Endothelial cell (in vitro differentiated cells): ENCODE data around the gene DLGAP5. TPM values are rescaled to one million over a fixed set of nuclear protein-coding genes. Genes with fewer than 3 reads are reported as not detected.

Experiments used
- DNase-seq: peaks from one replicate; pipeline ENCODE4 v3.0.0; 2021; ENCODE audit warnings: low spot score
- H3K27ac Mint-ChIP-seq: one replicate; pipeline ENCODE4 v1.8.0; 2021; ENCODE audit warnings: mixed read lengths, inconsistent platforms; ENCODE audit not compliant: unreplicated experiment
- H3K27me3 Mint-ChIP-seq: one replicate; pipeline ENCODE4 v1.8.0; 2021; ENCODE audit warnings: mild to moderate bottlenecking, moderate library complexity, mixed read lengths, inconsistent platforms; ENCODE audit not compliant: unreplicated experiment
- H3K36me3 Mint-ChIP-seq: one replicate; pipeline ENCODE4 v1.8.0; 2021; ENCODE audit warnings: mild to moderate bottlenecking, low read depth, mixed read lengths, inconsistent platforms; ENCODE audit not compliant: unreplicated experiment
- H3K4me1 Mint-ChIP-seq: one replicate; pipeline ENCODE4 v1.8.0; 2021; ENCODE audit warnings: mild to moderate bottlenecking, mixed read lengths, inconsistent platforms; ENCODE audit not compliant: unreplicated experiment
- H3K4me3 Mint-ChIP-seq: one replicate; pipeline ENCODE4 v1.8.0; 2021; ENCODE audit warnings: mild to moderate bottlenecking, mixed read lengths, inconsistent platforms; ENCODE audit not compliant: unreplicated experiment
- H3K9me3 Mint-ChIP-seq: one replicate; pipeline ENCODE4 v1.8.0; 2021; ENCODE audit warnings: mixed read lengths, inconsistent platforms; ENCODE audit not compliant: unreplicated experiment
- CTCF ChIP-seq: fragments of 200-600 bp; sonication (generic); IDR thresholded peaks from one replicate; pipeline ENCODE4 v1.5.0; 2021; ENCODE audit warnings: antibody characterized with exemption; ENCODE audit not compliant: unreplicated experiment
- total RNA-seq: library from RNA; stranded (reverse); fragmentation: NEBNext Ultra II Directional; extraction: Animal tissue kit (Norgen Biotek cat#: 25700); gene quantifications from one replicate; pipeline ENCODE4 v1.2.1, GENCODE V29; 2021; ENCODE audit not compliant: unreplicated experiment

The DLGAP5 gene
- total RNA-seq, 1 donor from 2014 or later = 12.8 TPM

GRCh38 chr14:55128386-55129085 lies 62.8 kb downstream of the DLGAP5 start:
- Mint-ChIP-seq H3K9me3 (no peaks in the 10 kb centered on the region), H3K27me3 (peaks cover 10% of the 10 kb centered on the region), H3K36me3 (no peaks in the 10 kb centered on the region), H3K4me3 (peak overlapping the region; percentile 74), H3K4me1 (no peaks in the 10 kb centered on the region), H3K27ac (no peak overlapping the region)
- DNase-seq = no peak
- TF ChIP-seq CTCF = no peak

GRCh38 chr14:55127460-55127951 lies 63.9 kb downstream of the DLGAP5 start:
- no peak overlapping the region for H3K27ac Mint-ChIP-seq
- no peak for DNase-seq
- H3K36me3 Mint-ChIP-seq = no peaks in the 10 kb centered on the region
- H3K27me3 Mint-ChIP-seq = peaks cover 10% of the 10 kb centered on the region
- TF ChIP-seq CTCF = no peak
- H3K4me3 Mint-ChIP-seq = no peak overlapping the region
- no peaks in the 10 kb centered on the region for H3K9me3 Mint-ChIP-seq
- no peaks in the 10 kb centered on the region for H3K4me1 Mint-ChIP-seq

DNA sequence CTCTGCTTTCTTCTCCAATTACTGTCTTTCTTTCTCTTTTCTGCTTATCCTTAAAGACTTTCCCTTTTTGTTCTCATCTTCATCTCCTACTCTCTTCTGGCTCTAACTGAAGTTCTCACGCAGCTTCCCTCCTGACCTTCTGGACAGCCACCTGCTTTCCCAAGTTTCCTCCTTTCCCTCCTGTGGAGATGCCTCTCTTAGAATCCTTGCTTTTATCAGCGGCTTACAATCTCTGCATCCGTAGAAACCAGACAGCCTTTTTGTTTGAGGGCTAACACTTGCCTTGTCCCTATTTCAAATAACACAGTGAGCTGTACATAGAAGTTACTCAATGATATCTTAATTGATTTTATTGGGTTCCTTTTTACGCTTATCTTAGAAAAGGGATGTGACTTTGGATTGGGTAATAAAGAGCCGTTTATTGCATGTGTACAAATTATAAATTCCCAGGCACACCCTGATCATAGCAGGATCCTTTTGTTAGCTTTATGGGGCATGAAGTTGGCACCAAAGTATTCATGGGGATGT lies 64.4 kb downstream of the DLGAP5 start:
- Mint-ChIP-seq H3K4me1 (no peaks in the 10 kb centered on the region), H3K36me3 (no peaks in the 10 kb centered on the region), H3K4me3 (no peak overlapping the region), H3K27me3 (peaks cover 10% of the 10 kb centered on the region), H3K9me3 (no peaks in the 10 kb centered on the region), H3K27ac (no peak overlapping the region)
- DNase-seq = no peak
- no peak for TF ChIP-seq CTCF

DNA sequence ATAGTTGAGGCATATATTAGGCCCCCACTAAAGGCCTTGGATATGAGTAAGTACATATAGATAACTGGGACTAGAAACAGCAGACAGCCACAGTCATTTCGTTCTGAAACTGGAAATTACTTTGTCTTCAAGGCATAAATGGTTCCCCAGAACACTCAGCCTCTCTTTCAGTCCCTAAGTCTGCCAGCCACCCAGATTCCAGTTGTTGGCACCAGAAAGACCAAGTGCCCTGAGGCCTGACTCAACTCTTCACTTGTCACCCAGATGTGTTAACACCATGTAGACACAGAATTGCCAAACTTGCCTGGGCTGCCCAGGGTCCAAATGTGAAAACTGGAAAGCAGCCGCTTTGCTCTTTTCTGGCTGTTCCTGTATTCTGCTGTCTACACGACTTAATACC lies 65.4 kb downstream of the DLGAP5 start:
- Mint-ChIP-seq H3K4me1 (no peaks in the 10 kb centered on the region), H3K4me3 (no peak overlapping the region)
- no peak for TF ChIP-seq CTCF

DNA sequence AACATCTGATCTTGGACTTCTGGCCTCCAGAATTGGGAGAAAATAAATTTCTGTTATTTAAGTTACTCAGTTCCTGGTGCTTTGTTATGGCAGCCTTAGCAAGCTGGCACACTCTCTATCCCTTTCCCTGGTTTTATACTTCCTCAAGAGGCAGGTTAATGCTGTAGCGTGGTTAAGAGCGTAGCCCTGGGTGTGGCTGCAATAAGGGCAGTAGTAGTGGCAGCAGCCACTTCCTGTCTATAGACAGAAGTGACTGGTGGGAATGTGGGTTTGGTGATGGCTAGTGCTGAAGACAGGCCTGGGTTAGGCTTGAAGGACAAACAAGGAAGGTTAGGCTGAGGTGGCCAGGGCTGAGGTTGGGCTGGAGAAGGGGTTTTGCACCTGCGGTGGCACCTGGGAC lies 66.0 kb downstream of the DLGAP5 start:
- Mint-ChIP-seq H3K36me3 (no peaks in the 10 kb centered on the region), H3K9me3 (no peaks in the 10 kb centered on the region), H3K27ac (no peak overlapping the region), H3K4me1 (no peaks in the 10 kb centered on the region), H3K27me3 (peaks cover 10% of the 10 kb centered on the region), H3K4me3 (no peak overlapping the region)
- DNase-seq = no peak
- TF ChIP-seq CTCF = no peak

More for the DNA sequence above, 65.4 kb downstream of the DLGAP5 start:
- peaks cover 10% of the 10 kb centered on the region for H3K27me3 Mint-ChIP-seq
- no peaks in the 10 kb centered on the region for H3K9me3 Mint-ChIP-seq
- DNase-seq = no peak
- H3K27ac Mint-ChIP-seq = no peak overlapping the region
- H3K36me3 Mint-ChIP-seq = no peaks in the 10 kb centered on the region
